ENCODE data around the gene IL4I1.

Gene IL4I1

DNA sequence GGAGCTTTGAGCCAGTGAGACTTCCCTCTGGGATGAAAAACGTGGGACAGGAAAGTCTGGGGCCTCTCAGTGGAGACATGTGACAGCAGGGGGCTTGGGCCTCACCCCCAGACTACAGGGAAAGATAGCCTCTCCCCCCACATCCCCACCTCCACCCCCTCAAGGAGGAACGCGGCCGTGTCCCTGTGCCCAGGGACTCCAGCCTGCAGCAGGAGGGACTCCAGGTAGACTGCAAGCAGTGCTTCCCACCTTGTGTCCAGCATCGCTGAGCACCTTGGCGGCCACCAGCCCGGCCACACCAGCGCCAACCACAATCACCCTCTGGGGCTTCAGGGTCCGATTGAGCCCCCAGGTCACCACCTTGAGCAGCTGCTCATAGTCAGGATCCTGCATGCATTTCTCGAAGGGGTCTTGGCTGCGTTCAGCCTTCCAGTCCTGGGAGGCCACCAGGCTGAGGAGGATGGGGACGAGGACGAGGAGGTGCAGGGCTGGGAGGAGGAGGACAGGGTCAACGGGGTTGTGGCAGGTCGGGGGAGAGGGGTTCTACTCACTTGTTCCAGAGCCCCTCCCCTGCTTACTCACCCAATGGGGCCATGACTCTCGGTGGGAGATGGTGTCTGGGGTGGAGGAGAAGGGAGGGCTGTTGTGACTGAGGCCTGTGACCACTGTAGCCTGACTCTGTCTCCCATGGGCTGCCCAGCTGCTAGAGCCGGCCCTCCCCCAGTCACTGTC lies 955 bp downstream of the IL4I1 start:
- FAIRE-seq (no peak), DNase-seq (ENCODE audit: insufficient read length, low spot score) (no peak)

DNA sequence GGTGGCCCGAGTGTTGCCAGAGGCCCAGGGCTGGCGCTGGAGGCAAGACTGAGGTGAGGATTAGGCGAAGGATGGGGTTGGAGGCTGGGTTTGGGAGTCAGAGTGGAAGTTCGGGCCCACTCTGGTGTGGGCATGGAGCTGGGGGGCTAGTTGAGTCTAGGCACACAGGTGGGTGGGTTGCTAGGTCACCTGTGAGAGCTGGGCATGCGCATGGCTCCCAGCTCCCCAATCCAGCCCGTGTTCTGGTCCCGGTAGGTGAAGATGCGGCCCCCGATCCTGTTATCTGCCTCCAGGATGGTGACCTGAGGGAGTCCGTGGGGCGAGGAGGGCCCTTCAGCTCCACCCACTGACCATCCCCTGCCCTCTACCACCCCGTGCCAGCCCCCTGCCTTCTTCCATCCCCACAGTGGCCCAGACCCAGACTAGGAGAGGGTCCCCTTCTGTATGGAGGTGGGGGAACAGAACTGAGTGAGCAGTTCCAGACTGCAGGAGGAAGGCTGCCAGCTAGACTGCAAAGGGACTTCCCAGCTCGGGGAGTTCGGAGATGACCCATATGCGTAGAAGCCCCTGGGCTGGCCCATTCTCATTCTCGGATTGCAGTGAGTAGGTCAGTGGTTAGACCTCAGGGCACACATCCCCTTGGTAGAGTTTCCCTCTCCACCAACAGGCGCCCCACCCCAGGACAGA lies 1.7 kb downstream of the IL4I1 start:
- FAIRE-seq (no peak), DNase-seq (ENCODE audit: insufficient read length, low spot score) (no peak)

DNA sequence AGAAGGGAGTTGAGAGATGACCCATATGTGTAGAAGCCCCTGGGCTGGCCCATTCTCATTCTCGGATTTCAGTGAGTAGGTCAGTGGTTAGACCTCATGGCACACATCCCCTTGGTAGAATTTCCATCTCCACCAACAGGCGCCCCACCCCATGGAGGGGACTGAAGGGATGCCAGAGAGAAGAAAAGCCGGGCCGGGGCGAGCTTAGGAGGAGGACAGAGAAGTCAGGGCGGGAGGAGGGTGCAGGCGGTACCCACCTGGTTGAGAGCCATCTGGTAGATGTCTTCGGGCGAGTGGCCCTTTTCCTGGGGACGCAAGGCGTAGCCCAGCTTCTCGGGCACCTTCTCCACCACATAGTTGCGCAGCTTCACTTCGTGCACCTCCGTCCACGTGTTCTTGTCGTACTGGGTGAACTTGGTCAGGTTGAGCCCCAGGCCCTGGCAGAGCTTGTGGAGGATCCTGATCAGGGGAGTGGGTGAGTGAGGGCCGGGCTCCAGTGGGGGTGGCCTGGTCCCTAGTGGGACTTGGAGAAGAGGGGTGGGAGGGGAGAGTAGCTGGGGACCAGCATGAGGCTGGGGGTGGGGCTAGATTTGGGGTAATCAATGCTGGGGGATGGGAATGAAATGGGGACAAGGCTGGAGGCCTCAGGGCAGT lies 2.5 kb downstream of the IL4I1 start:
- FAIRE-seq (no peak), DNase-seq (ENCODE audit: insufficient read length, low spot score) (no peak)

DNA sequence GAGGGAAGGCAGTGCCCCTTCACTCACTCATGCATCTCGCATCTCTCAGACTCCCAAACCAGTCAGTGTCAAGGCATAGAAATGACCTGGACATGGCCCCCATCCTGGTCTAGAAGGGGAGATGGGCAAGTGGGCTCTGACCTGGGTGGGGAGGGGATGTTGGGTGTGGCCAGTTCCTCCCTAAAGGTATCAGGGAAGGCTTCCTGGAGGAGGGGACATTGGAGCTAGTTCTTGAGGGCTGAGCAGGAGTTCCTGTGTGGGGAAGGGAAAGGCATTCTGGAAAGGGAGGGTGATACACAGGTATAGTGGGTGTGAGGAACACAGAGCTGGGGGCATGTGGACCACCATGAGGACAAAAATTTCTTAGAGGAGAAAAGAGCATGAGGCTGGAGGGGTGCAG lies 4.0 kb downstream of the IL4I1 start:
- DNase-seq (ENCODE audit: insufficient read length, low spot score) (no peak), FAIRE-seq (no peak)

DNA sequence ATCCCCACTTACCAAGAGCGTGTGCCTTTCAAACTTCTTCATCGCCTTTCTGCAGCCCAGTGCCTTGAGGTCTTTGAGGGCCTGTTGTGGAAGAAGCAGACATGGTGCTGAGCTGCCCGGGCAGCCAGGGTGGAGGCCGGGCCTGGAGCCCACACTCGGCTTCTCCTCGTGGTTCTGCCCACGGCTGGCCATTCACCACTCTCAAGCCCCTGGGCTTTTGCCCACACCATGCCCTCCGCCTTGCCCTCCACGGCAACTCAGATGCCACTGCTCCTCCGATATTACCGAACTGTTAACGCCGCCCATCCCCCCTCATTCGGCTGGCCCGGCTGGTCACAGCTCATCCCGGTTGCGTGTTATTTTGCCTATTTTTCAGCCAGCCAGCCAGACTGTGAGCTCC lies 5.3 kb downstream of the IL4I1 start:
- DNase-seq (ENCODE audit: insufficient read length, low spot score) (no peak), FAIRE-seq (no peak)

DNA sequence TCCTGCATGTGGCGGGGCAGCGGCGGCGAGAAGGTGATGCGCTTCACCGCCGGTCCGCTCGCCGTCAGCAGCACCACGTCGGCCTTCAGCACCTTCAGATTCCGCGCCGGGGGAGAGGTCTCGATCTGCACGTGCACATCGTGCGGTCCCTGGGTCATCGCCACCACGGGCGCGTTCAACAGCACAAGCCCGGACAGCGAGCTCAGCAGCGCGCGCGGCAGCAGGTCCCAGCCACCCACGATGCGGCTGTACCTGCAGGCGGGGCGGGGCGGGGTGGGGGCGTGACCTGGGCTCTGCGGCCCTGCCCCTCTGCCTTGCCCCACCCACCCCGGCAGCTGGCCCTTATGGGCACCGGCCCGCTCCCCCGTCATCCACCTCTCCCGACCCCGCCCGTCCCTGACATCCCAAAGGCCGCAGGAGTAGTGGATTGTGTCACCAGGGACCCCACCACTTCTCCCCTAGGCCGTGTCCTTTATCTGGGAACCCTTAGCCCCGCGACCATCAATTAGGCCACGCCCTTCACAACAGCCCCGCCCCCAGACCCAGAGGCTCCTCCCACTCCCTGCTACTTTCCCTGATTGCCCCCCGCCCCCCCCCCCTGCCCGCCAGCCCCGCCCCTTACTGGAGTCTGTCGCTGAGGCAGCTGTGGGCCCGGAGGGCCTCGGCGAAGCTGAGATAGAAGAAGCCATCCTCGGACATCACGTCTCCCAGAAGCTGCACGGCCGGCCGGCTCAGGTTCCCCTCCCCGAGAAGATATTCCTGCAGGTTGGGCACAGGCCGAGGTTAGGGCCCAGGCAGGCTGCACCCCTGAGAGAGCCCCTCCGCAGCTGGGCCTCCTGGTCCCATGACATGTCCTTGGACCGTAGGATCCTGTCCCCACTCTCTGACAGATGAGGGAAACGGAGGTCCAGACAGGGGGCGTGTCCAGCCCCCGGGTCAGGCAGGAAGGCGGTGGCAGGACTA lies 6.1 kb downstream of the IL4I1 start:
- FAIRE-seq = no peak
- DNase-seq (ENCODE audit: insufficient read length, low spot score) = no peak

DNA sequence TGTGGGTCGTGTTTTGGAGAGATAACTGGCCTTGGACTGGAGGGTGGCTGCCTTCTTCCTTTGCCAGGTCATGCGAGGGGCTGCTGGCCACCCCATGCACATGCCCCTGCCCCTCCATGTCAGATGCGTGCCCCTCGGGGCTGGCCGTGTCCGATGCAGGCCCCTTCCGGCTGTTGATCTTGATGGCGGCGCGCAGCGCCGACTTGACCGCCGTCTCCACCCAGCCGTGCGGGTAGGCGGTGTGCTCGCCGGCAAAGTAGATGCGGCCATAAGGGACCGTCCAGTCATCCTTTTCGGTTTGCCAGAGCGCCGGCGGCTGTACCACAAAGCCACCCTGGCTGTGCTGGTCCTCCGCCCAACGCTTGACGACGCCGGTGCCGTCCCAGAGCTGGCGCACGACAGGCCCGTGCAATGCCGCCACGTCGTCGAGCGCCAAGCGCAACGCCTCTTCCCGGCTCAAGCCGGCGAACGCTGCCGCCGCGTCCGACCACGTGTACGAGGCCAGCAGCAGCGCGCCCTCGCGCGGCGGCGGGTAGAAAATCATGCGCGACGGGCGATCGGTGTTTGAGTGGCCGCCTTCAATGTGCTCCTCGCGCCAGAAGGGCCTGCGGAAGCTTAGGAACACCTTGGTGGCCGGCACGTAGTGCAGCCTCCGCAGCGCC lies 6.9 kb downstream of the IL4I1 start:
- FAIRE-seq (no peak), DNase-seq (ENCODE audit: insufficient read length, low spot score) (no peak)

DNA sequence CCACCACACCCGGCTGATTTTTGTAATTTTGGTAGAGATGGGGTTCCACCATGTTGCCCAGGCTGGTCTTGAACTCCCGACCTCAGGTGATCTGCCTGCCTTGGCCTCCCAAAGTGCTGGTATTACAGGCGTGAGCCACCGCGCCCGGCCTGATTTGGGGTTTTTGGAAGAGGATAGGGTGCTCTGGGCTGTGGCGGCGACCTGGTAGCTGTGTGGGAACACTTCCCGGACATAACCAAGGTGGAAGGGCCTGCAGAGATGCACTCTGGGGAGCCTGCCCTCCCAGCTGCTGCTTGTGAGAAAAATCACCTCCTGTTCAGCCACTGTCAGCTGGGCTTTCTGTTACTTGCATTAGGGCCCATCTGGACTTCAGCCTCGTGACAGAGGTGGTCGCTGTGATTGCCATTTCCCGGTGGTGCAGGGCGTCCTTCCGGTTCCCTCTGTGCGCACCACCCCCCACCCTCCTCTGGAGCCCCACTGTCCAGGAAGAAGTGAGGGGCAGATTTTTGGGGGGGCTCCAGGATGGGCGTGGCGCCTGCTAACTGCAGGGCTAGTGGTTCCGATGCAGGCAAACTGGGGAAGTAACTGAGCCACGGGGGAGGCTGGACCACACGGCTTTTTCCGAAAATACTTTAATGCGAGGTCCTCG lies 7.5 kb downstream of the IL4I1 start:
- FAIRE-seq (no peak), DNase-seq (ENCODE audit: insufficient read length, low spot score) (no peak)

DNA sequence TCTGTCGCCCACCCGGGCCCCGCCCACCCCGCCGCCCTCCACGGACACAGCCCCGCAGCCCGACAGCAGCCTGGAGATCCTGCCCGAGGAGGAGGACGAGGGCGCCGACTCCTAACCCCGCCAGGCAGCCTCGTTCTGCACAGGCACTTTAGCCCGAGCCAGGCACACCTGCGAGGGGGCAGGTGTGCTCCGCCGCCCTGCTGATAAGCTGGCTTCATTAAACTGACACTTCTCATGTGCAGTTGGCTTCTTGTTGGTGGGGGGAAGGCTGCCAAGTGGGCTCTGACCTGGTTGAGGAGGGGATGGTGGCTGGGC lies 8.2 kb downstream of the IL4I1 start:
- no peak for FAIRE-seq
- no peak for DNase-seq (ENCODE audit: insufficient read length, low spot score)

DNA sequence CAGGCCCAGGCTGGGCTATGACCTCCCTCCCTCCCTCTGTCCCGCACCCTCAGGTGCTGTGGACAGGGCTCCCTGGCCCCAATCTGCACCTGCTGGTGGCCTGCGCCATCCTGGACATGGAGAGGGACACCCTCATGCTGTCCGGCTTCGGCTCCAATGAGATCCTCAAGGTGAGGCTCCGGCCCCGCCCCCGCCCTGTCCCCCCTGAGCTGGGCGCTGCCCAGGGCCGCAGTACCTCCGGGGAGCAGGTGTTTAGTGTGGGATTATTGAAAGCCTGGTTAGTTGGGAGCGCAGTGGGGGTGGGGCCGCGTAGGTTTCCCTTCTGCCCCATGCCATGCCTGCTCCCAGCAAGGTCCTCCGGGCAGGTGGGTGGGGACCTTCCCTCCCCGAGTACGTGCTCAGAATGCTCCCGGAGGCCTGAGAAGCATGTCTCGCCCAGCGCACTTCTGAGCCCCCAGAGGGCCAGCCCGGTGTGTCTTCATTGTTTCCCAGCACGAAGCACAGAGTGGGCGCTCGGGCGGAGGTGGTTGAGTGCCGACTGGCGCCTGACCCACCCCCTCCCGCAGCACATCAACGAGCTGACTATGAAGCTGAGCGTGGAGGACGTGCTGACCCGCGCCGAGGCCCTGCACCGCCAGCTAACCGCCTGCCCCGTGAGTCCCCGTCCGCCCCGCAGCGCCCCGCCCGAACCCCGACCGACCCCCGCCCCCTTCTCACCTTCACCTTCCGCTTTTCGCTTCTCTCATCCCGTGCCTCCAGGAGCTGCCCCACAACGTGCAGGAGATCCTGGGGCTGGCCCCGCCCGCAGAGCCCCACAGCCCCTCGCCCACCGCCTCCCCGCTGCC lies 8.8 kb downstream of the IL4I1 start:
- DNase-seq (ENCODE audit: insufficient read length, low spot score) (no peak), FAIRE-seq (no peak)

DNA sequence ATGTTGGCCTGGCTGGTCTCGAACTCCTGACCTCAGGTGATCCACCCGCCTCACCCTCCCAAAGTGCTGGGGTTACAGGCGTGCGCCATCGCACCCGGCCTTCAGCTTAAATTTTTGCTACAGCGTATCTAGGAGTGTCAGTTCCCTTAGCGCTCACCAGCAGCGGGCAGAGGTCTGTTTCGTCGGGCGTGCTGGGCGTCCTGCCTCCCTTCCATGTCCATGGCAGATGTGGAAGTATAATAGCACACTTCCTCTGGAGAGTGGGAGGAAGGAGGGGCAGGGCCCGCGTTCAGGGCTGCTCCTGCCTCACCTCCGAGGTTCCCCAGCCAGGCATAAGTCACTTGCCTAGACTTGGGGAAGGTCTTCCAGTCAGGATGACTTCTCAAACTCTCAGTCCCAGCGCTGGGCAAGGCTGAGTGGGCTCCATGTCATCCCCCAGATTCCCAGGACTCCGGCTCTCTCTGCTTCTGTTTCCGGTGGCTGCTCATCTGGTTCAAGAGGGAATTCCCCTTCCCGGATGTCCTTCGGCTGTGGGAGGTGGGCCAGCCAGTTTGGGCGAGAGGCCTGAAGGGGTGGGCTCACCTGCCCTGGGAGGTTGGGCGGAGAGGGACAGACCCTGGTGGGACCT lies 9.5 kb downstream of the IL4I1 start:
- FAIRE-seq (no peak), DNase-seq (ENCODE audit: insufficient read length, low spot score) (no peak)

DNA sequence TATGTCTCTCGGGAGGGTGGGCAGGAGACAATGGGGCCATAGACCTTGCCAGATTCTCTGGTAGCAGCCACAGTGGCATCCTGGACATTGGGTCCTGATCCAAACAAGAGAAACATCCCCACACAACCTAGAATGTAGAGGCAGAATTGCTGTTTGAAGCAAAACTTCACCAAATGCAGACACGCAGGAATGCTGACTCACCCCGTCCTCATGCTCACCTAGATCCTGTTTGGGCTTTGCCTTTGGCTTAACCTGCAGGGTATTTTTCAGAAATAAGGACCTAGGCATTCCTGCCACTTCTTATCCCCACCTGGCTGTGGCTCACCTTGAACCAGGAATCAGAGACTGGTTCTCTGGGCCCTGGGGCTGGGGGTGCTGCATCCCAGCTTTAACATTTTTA lies 11.9 kb downstream of the IL4I1 start:
- FAIRE-seq = no peak
- DNase-seq (ENCODE audit: insufficient read length, low spot score) = no peak

DNA sequence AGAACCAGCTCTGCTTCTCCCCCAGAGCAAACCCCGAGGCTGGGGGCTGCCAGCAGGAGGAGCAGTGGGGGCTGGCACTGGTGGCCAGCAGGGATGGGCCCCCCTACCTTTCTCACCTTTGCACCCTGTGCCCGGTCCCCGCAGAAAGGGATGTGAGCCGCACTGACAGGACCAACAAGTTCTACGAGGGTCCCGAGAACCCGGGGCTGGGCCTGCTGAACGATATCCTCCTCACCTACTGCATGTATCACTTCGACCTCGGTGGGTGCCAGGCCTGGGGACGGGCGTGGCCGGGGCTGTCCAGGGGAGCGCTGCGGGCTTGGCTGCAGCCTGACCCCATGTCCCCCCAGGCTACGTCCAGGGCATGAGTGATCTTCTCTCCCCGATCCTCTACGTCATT lies 12.6 kb downstream of the IL4I1 start:
- DNase-seq (ENCODE audit: insufficient read length, low spot score) (no peak), FAIRE-seq (no peak)

DNA sequence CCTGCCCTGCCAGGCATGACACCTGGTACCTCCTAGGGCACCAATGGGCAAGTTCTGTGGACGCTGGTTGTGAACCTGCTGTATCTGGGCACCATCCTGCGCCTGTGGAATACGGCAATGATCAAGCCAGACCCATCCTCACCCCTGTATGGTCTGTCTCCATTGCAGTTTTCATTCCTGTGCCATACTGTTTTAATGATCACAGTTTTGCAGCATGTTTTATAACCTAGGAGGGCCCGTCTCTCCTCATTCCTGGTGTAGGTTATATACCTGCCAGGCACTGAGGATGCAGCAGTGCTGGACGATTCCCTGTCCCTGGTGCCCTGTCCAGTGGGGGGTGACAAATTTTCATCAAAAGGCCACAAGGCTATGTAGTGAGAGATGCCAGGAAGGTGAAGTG lies 13.6 kb downstream of the IL4I1 start:
- FAIRE-seq = no peak
- DNase-seq (ENCODE audit: insufficient read length, low spot score) = no peak

DNA sequence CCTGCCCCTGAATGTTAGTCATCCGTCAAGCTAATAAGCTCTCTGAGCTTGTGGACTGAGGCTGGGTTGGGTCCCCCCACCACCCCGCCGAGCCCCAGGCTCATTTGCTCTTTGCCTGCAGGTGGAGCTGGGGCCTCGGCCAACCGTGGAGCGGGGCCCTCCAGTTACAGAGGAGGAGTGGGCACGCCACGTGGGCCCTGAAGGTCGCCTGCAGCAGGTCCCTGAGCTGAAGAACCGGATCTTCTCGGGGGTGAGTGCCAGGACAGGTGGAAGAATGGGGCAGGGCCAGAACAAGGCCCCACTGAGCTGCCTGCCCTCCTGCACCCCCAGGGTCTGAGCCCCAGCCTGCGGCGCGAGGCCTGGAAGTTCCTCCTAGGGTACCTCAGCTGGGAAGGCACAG lies 14.0 kb downstream of the IL4I1 start:
- DNase-seq (ENCODE audit: insufficient read length, low spot score) (no peak), FAIRE-seq (no peak)

DNA sequence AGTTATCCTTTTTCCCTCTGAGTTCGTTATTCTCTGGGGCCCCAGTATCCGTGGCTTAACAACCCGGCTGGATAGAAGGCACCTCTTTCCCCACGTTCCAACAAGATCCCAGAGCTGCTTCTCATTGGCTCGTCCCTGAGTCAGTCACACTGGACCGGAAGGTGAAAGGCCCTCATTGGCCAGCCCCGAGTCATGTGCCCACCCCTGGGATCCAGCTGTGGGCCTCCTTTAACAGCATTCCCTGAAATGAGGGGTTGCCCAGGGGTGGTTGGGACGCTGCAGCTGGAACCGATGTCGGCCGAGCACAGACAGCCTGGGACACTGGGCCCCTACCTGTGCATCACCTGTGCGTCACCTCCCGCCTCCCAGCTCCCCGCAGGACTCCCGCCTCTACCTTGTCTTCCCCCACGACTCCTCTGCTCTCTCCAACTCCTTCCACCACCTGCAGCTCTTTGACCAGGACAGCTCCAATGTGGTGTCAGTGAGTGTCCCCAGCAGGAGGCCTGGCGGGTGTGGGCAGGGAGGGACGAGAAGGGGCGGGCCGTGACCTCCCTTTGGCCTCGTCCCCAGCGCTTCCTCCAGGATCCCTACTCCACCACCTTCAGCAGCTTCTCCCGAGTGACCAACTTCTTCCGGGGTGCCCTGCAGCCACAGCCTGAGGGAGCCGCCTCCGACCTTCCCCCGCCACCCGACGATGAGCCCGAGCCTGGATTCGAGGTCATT lies 14.9 kb downstream of the IL4I1 start:
- DNase-seq (ENCODE audit: insufficient read length, low spot score) = no peak

DNA sequence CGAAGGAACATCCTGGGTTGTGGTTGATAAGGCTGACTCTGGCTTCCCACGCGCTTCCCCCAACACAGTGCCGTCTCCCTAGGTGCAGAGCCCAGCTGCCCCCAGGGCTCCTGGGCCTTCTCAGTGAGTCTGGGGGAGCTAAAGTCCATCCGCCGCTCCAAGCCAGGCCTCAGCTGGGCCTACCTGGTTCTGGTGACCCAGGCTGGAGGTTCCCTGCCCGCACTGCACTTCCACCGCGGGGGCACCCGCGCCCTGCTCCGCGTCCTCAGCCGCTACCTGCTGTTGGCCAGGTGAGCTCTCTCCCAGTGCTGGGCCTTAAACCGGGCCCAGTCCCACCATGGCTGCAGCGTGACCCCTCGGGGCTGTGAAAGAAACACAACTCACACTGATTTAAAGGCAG lies 15.5 kb downstream of the IL4I1 start:
- FAIRE-seq = no peak
- DNase-seq (ENCODE audit: insufficient read length, low spot score) = no peak

More for the DNA sequence above, 14.9 kb downstream of the IL4I1 start:
- no peak for FAIRE-seq
